ENCODE results near the gene TMEM86B.
"Not testable (repeated sequence)": the region's sequence is repeated elsewhere in the genome, so short reads cannot be mapped to it uniquely, and the experiment has no call there.

TMEM86B gene

GRCh38 chr19:55228015-55228391 lies 560 bp downstream of the TMEM86B start:
- no peak for TF ChIP-seq CTCF (IDR thresholded peaks at IDR 0.05; ENCODE audit: insufficient read depth, low read length, poor library complexity, severe bottlenecking)
- Histone ChIP-seq H3K27me3 (replicated peaks; ENCODE audit: control insufficient read depth, insufficient read depth, low read length) (no peaks in the 10 kb centered on the region), H3K4me3 (replicated peaks; ENCODE audit: low read depth, low read length) (no peak overlapping the region), H3K36me3 (ENCODE audit: control insufficient read depth, insufficient read depth, low read length) (peaks cover 54% of the 10 kb centered on the region)
- no peak for DNase-seq (ENCODE audit: extremely low read depth, insufficient read length)

- no peak for TF ChIP-seq CTCF (IDR thresholded peaks at IDR 0.05; ENCODE audit: insufficient read depth, low read length, poor library complexity, severe bottlenecking)
- no peak for DNase-seq (ENCODE audit: extremely low read depth, insufficient read length)
- H3K4me3 ChIP-seq (replicated peaks; ENCODE audit: low read depth, low read length): no peak overlapping the region
Observed at GRCh38 chr19:55227241-55228014, 1.1 kb downstream of the TMEM86B start.

GRCh38 chr19:55226788-55227187 lies 1.8 kb downstream of the TMEM86B start:
- no peak for DNase-seq (ENCODE audit: extremely low read depth, insufficient read length)
- Histone ChIP-seq H3K36me3 (ENCODE audit: control insufficient read depth, insufficient read depth, low read length) (peaks cover 44% of the 10 kb centered on the region), H3K27me3 (replicated peaks; ENCODE audit: control insufficient read depth, insufficient read depth, low read length) (no peaks in the 10 kb centered on the region), H3K4me3 (replicated peaks; ENCODE audit: low read depth, low read length) (no peak overlapping the region)
- no peak for TF ChIP-seq CTCF (IDR thresholded peaks at IDR 0.05; ENCODE audit: insufficient read depth, low read length, poor library complexity, severe bottlenecking)

More at GRCh38 chr19:55227241-55228014, 1.1 kb downstream of the TMEM86B start:
- H3K27me3 ChIP-seq (replicated peaks; ENCODE audit: control insufficient read depth, insufficient read depth, low read length): no peaks in the 10 kb centered on the region
- peaks cover 51% of the 10 kb centered on the region for H3K36me3 ChIP-seq (ENCODE audit: control insufficient read depth, insufficient read depth, low read length)

- no peak for TF ChIP-seq CTCF (IDR thresholded peaks at IDR 0.05; ENCODE audit: insufficient read depth, low read length, poor library complexity, severe bottlenecking)
- Histone ChIP-seq H3K27me3 (replicated peaks; ENCODE audit: control insufficient read depth, insufficient read depth, low read length) (no peaks in the 10 kb centered on the region), H3K36me3 (ENCODE audit: control insufficient read depth, insufficient read depth, low read length) (peaks cover 39% of the 10 kb centered on the region), H3K4me3 (replicated peaks; ENCODE audit: low read depth, low read length) (no peak overlapping the region)
- DNase-seq (ENCODE audit: extremely low read depth, insufficient read length): no peak
Observed at GRCh38 chr19:55226273-55226672, 2.3 kb downstream of the TMEM86B start.

- no peak for TF ChIP-seq CTCF (IDR thresholded peaks at IDR 0.05; ENCODE audit: insufficient read depth, low read length, poor library complexity, severe bottlenecking)
- DNase-seq (ENCODE audit: extremely low read depth, insufficient read length): no peak
Observed at GRCh38 chr19:55225415-55225958, 3.1 kb downstream of the TMEM86B start.

GRCh38 chr19:55224679-55225414 lies 3.7 kb downstream of the TMEM86B start:
- H3K27me3 ChIP-seq (replicated peaks; ENCODE audit: control insufficient read depth, insufficient read depth, low read length); DNase-seq (ENCODE audit: extremely low read depth, insufficient read length); H3K4me3 ChIP-seq (replicated peaks; ENCODE audit: low read depth, low read length): not testable (repeated sequence)
- peaks cover 31% of the 10 kb centered on the region for H3K36me3 ChIP-seq (ENCODE audit: control insufficient read depth, insufficient read depth, low read length)

More at GRCh38 chr19:55225415-55225958, 3.1 kb downstream of the TMEM86B start:
- Histone ChIP-seq H3K27me3 (replicated peaks; ENCODE audit: control insufficient read depth, insufficient read depth, low read length) (no peaks in the 10 kb centered on the region), H3K36me3 (ENCODE audit: control insufficient read depth, insufficient read depth, low read length) (peaks cover 32% of the 10 kb centered on the region), H3K4me3 (replicated peaks; ENCODE audit: low read depth, low read length) (no peak overlapping the region)
